ENCODE data around the gene CD200. TPM values are rescaled to one million over a fixed set of nuclear protein-coding genes. Genes with fewer than 3 reads are reported as not detected.

Gene CD200
- total and polyA plus RNA-seq, 2 experiments from 2014 or later, result 51.9 to 65.0 TPM

DNA sequence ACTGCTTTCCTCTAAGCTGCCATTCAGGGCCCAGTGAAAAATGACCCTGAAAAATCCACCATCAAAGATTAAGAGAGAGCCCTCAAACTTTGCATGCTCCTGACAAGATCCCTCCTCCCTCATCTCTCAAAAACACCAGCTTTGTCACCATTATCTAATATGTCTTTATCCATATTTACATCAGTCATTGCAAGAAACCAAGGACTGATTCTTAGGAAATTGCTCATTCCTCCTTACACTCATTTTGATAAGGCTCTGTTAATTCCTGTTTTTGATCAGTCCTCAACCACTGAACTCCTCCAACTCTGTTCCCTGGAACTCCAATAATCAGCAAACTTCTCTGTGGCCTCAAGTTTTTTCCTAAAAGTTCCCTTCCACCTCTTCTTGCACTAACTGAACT, 51.8 kb downstream of the CD200 start:
- Histone ChIP-seq H3K4me3 (no peak overlapping the region), H3K27me3 (ENCODE audit: insufficient read depth) (no peaks in the 10 kb centered on the region), H3K4me2 (0 out of 2 replicates have a peak overlapping the region, but pooled peaks have one; percentile 19), H3K27ac (ENCODE audit: low read depth) (no peak overlapping the region), H4K20me1 (replicated peaks; ENCODE audit: insufficient read depth) (no peaks in the 10 kb centered on the region), H2AFZ (peak overlapping the region; percentile 94), H3K4me1 (ENCODE audit: insufficient read depth) (peaks cover 40% of the 10 kb centered on the region), H3F3A (replicated peaks; ENCODE audit: low read depth) (no peaks in the 10 kb centered on the region), H3K79me2 (replicated peaks; ENCODE audit: insufficient read depth) (no peaks in the 10 kb centered on the region), H3K9me2 (ENCODE audit: insufficient read depth) (peaks cover 18% of the 10 kb centered on the region), H3K36me3 (ENCODE audit: insufficient read depth) (no peaks in the 10 kb centered on the region)
- no peak overlapping the region for H3K4me3 Mint-ChIP-seq
- no peak for ATAC-seq
- no peaks in the 10 kb centered on the region for H3K36me3 Mint-ChIP-seq (ENCODE audit: low read depth)
- H3K27ac Mint-ChIP-seq, result no peak overlapping the region
- peaks cover 31% of the 10 kb centered on the region for H3K4me1 Mint-ChIP-seq
- TF ChIP-seq EZH2phosphoT487 (IDR thresholded peaks at IDR 0.05; ENCODE audit: unreplicated experiment) (no peak), POLR2AphosphoS5 (IDR thresholded peaks at IDR 0.05; ENCODE audit: low read depth) (no peak), EZH2 (IDR thresholded peaks at IDR 0.05; ENCODE audit: low read depth, unreplicated experiment) (no peak), ZNF114 (CRISPR knock-in tag; IDR thresholded peaks at IDR 0.05) (no peak), NANOG (IDR thresholded peaks at IDR 0.05; ENCODE audit: borderline replicate concordance) (no peak), ZNF331 (CRISPR knock-in tag; IDR thresholded peaks at IDR 0.05; ENCODE audit: low read depth) (no peak)
- TF ChIP-seq, protein P1, sequence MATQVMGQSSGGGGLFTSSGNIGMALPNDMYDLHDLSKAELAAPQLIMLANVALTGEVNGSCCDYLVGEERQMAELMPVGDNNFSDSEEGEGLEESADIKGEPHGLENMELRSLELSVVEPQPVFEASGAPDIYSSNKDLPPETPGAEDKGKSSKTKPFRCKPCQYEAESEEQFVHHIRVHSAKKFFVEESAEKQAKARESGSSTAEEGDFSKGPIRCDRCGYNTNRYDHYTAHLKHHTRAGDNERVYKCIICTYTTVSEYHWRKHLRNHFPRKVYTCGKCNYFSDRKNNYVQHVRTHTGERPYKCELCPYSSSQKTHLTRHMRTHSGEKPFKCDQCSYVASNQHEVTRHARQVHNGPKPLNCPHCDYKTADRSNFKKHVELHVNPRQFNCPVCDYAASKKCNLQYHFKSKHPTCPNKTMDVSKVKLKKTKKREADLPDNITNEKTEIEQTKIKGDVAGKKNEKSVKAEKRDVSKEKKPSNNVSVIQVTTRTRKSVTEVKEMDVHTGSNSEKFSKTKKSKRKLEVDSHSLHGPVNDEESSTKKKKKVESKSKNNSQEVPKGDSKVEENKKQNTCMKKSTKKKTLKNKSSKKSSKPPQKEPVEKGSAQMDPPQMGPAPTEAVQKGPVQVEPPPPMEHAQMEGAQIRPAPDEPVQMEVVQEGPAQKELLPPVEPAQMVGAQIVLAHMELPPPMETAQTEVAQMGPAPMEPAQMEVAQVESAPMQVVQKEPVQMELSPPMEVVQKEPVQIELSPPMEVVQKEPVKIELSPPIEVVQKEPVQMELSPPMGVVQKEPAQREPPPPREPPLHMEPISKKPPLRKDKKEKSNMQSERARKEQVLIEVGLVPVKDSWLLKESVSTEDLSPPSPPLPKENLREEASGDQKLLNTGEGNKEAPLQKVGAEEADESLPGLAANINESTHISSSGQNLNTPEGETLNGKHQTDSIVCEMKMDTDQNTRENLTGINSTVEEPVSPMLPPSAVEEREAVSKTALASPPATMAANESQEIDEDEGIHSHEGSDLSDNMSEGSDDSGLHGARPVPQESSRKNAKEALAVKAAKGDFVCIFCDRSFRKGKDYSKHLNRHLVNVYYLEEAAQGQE (IDR thresholded peaks at IDR 0.05; ENCODE audit: unreplicated experiment), result no peak
- no peaks in the 10 kb centered on the region for H3K27me3 Mint-ChIP-seq (ENCODE audit: insufficient read depth, low read depth, poor library complexity)
- H3K9me3 Mint-ChIP-seq, result no peaks in the 10 kb centered on the region
- DNase-seq (ENCODE audit: low spot score), result no peak

DNA sequence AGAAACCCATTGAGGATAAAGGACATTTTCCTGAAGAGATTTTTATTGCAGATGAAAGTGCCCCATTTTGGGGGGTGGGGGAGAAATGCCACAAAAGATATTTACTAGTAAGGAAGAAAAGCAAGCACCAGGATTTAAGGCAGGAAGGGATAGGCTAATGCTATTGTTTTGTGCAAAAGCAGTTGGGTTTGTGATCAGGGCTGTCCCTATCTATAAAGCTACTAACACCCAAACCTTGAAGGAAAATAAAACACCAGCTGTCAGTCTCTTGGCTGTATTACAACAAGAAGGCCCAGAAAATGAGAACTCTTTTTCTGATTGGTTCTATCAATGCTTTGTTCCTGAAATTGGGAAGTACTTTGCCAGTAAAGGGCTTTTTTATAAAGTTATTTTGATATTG, 56.0 kb downstream of the CD200 start:
- Mint-ChIP-seq H3K27ac (no peak overlapping the region), H3K36me3 (ENCODE audit: low read depth) (peaks cover 17% of the 10 kb centered on the region), H3K4me1 (peaks cover 45% of the 10 kb centered on the region), H3K9me3 (peaks cover 16% of the 10 kb centered on the region), H3K27me3 (ENCODE audit: insufficient read depth, low read depth, poor library complexity) (no peaks in the 10 kb centered on the region), H3K4me3 (no peak overlapping the region)
- no peak for TF ChIP-seq ZNF331 (CRISPR knock-in tag; IDR thresholded peaks at IDR 0.05; ENCODE audit: low read depth)
- no peak for TF ChIP-seq EZH2 (IDR thresholded peaks at IDR 0.05; ENCODE audit: low read depth, unreplicated experiment)
- TF ChIP-seq, protein P2, sequence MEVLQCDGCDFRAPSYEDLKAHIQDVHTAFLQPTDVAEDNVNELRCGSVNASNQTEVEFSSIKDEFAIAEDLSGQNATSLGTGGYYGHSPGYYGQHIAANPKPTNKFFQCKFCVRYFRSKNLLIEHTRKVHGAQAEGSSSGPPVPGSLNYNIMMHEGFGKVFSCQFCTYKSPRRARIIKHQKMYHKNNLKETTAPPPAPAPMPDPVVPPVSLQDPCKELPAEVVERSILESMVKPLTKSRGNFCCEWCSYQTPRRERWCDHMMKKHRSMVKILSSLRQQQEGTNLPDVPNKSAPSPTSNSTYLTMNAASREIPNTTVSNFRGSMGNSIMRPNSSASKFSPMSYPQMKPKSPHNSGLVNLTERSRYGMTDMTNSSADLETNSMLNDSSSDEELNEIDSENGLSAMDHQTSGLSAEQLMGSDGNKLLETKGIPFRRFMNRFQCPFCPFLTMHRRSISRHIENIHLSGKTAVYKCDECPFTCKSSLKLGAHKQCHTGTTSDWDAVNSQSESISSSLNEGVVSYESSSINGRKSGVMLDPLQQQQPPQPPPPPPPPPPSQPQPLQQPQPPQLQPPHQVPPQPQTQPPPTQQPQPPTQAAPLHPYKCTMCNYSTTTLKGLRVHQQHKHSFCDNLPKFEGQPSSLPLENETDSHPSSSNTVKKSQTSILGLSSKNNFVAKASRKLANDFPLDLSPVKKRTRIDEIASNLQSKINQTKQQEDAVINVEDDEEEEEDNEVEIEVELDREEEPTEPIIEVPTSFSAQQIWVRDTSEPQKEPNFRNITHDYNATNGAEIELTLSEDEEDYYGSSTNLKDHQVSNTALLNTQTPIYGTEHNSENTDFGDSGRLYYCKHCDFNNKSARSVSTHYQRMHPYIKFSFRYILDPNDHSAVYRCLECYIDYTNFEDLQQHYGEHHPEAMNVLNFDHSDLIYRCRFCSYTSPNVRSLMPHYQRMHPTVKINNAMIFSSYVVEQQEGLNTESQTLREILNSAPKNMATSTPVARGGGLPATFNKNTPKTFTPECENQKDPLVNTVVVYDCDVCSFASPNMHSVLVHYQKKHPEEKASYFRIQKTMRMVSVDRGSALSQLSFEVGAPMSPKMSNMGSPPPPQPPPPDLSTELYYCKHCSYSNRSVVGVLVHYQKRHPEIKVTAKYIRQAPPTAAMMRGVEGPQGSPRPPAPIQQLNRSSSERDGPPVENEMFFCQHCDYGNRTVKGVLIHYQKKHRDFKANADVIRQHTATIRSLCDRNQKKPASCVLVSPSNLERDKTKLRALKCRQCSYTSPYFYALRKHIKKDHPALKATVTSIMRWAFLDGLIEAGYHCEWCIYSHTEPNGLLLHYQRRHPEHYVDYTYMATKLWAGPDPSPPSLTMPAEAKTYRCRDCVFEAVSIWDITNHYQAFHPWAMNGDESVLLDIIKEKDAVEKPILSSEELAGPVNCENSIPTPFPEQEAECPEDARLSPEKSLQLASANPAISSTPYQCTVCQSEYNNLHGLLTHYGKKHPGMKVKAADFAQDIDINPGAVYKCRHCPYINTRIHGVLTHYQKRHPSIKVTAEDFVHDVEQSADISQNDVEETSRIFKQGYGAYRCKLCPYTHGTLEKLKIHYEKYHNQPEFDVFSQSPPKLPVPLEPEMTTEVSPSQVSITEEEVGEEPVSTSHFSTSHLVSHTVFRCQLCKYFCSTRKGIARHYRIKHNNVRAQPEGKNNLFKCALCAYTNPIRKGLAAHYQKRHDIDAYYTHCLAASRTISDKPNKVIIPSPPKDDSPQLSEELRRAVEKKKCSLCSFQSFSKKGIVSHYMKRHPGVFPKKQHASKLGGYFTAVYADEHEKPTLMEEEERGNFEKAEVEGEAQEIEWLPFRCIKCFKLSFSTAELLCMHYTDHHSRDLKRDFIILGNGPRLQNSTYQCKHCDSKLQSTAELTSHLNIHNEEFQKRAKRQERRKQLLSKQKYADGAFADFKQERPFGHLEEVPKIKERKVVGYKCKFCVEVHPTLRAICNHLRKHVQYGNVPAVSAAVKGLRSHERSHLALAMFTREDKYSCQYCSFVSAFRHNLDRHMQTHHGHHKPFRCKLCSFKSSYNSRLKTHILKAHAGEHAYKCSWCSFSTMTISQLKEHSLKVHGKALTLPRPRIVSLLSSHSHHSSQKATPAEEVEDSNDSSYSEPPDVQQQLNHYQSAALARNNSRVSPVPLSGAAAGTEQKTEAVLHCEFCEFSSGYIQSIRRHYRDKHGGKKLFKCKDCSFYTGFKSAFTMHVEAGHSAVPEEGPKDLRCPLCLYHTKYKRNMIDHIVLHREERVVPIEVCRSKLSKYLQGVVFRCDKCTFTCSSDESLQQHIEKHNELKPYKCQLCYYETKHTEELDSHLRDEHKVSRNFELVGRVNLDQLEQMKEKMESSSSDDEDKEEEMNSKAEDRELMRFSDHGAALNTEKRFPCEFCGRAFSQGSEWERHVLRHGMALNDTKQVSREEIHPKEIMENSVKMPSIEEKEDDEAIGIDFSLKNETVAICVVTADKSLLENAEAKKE (CRISPR knock-in tag; IDR thresholded peaks at IDR 0.05), result no peak
- TF ChIP-seq ZNF114 (CRISPR knock-in tag; IDR thresholded peaks at IDR 0.05), result no peak
- peaks cover 8% of the 10 kb centered on the region; the same call in 1 of the 2 replicates for H3K36me3 ChIP-seq (ENCODE audit: insufficient read depth)
- no peak overlapping the region for H3K4me3 ChIP-seq
- no peak overlapping the region for H2AFZ ChIP-seq
- H3K9me2 ChIP-seq (ENCODE audit: insufficient read depth), result 0 out of 2 replicates have a peak, but pooled peaks cover 11% of the 10 kb centered on the region
- H3K27me3 ChIP-seq (ENCODE audit: insufficient read depth), result no peaks in the 10 kb centered on the region
- no peaks in the 10 kb centered on the region for H3K79me2 ChIP-seq (replicated peaks; ENCODE audit: insufficient read depth)
- H3K27ac ChIP-seq (ENCODE audit: low read depth), result no peak overlapping the region
- DNase-seq (ENCODE audit: low spot score) (no peak), ATAC-seq (no peak)
- H3K4me1 ChIP-seq (ENCODE audit: insufficient read depth), result peaks cover 54% of the 10 kb centered on the region
- no peaks in the 10 kb centered on the region for H3F3A ChIP-seq (replicated peaks; ENCODE audit: low read depth)
- H3K4me2 ChIP-seq, result no peak overlapping the region
- H4K20me1 ChIP-seq (replicated peaks; ENCODE audit: insufficient read depth), result no peaks in the 10 kb centered on the region
